KMS-11 (cell line): ENCODE data around the gene CYP2W1.

ENCODE experiments used
- H2AFZ ChIP-seq: fragments of 200-600 bp; sonication (generic); 2 replicates; pipeline ENCODE4 v1.6.1; 2016; ENCODE audit warnings: antibody characterized with exemption, mixed run types, low read depth
- H3K27ac ChIP-seq: fragments of 200-600 bp; sonication (generic); 2 replicates; pipeline ENCODE4 v1.6.1; 2016; ENCODE audit warnings: mild to moderate bottlenecking, mixed run types
- H3K27me3 ChIP-seq: fragments of 200-600 bp; sonication (generic); 2 replicates; pipeline ENCODE4 v1.6.1; 2017; ENCODE audit warnings: mild to moderate bottlenecking, low read depth, mixed run types, moderate library complexity; ENCODE audit not compliant: insufficient read depth
- H3K36me3 ChIP-seq: fragments of 200-600 bp; sonication (generic); 2 replicates; pipeline ENCODE4 v1.6.1; 2017; ENCODE audit warnings: mild to moderate bottlenecking, mixed run types; ENCODE audit not compliant: insufficient read depth
- H3K4me1 ChIP-seq: fragments of 200-600 bp; sonication (generic); 2 replicates; pipeline ENCODE4 v1.6.1; 2016; ENCODE audit warnings: mild to moderate bottlenecking, low read depth, mixed run types; ENCODE audit not compliant: poor library complexity, severe bottlenecking
- H3K4me2 ChIP-seq: fragments of 200-600 bp; sonication (generic); 2 replicates; pipeline ENCODE4 v1.7.0; 2016; ENCODE audit warnings: mild to moderate bottlenecking, mixed run types
- H3K4me3 ChIP-seq: fragments of 200-600 bp; sonication (generic); IDR thresholded peaks from 2 replicates; pipeline ENCODE4 v1.6.1; 2017; ENCODE audit warnings: low read depth, low read length, mixed read lengths; ENCODE audit not compliant: insufficient read depth
- H3K79me2 ChIP-seq: fragments of 200-600 bp; sonication (generic); 2 replicates; pipeline ENCODE4 v1.6.1; 2016; ENCODE audit warnings: low read depth, mixed run types; ENCODE audit not compliant: insufficient read depth
- H3K9ac ChIP-seq: fragments of 200-600 bp; sonication (generic); 2 replicates; pipeline ENCODE4 v1.6.1; 2016; ENCODE audit warnings: mild to moderate bottlenecking, mixed run types
- H4K20me1 ChIP-seq: fragments of 200-600 bp; sonication (generic); 2 replicates; pipeline ENCODE4 v1.6.1; 2016; ENCODE audit warnings: mild to moderate bottlenecking, mixed run types; ENCODE audit not compliant: insufficient read depth
- CTCF ChIP-seq: fragments of 200-600 bp; sonication (generic); conservative IDR thresholded peaks from 2 replicates; pipeline ENCODE4 v1.6.1; 2017; ENCODE audit warnings: low read depth, mild to moderate bottlenecking, antibody characterized with exemption, low read length, moderate library complexity, mixed read lengths

CYP2W1 gene

GRCh38 chr7:963236-964078, 19.5 kb upstream of the CYP2W1 start:
- TF ChIP-seq CTCF, result no peak
- H3K27ac ChIP-seq, result no peak overlapping the region
- H2AFZ ChIP-seq, result no peak overlapping the region
- H3K4me3 ChIP-seq, result no peak overlapping the region
- H3K36me3 ChIP-seq, result no peaks in the 10 kb centered on the region; the same call in 1 of the 2 replicates
- H3K4me1 ChIP-seq, result peaks cover 4% of the 10 kb centered on the region
- H3K79me2 ChIP-seq, result no peaks in the 10 kb centered on the region
- H3K27me3 ChIP-seq, result peaks cover 16% of the 10 kb centered on the region; the same call in 1 of the 2 replicates
- H4K20me1 ChIP-seq, result no peaks in the 10 kb centered on the region
- no peak overlapping the region for H3K9ac ChIP-seq
- H3K4me2 ChIP-seq, result no peak overlapping the region

- H3K79me2 ChIP-seq, result no peaks in the 10 kb centered on the region
- no peak overlapping the region for H2AFZ ChIP-seq
- no peak overlapping the region for H3K4me3 ChIP-seq
- H3K4me1 ChIP-seq, result peaks cover 4% of the 10 kb centered on the region
- peaks cover 6% of the 10 kb centered on the region; the same call in 1 of the 2 replicates for H3K36me3 ChIP-seq
- H3K27me3 ChIP-seq, result peaks cover 6% of the 10 kb centered on the region; the same call in 1 of the 2 replicates
- H4K20me1 ChIP-seq, result no peaks in the 10 kb centered on the region
- TF ChIP-seq CTCF, result no peak
- no peak overlapping the region for H3K27ac ChIP-seq
- no peak overlapping the region for H3K9ac ChIP-seq
- no peak overlapping the region for H3K4me2 ChIP-seq
Observed at GRCh38 chr7:964401-965231, 18.4 kb upstream of the CYP2W1 start.

- Histone ChIP-seq H3K4me1 (peaks cover 11% of the 10 kb centered on the region), H4K20me1 (no peaks in the 10 kb centered on the region), H3K27ac (no peak overlapping the region), H3K9ac (no peak overlapping the region), H3K4me2 (no peak overlapping the region), H3K4me3 (no peak overlapping the region), H3K79me2 (peaks cover 15% of the 10 kb centered on the region), H2AFZ (no peak overlapping the region), H3K27me3 (no peaks in the 10 kb centered on the region), H3K36me3 (peaks cover 6% of the 10 kb centered on the region; the same call in 1 of the 2 replicates)
- no peak for TF ChIP-seq CTCF
Observed at GRCh38 chr7:966291-967069, 16.5 kb upstream of the CYP2W1 start.

GRCh38 chr7:967361-968082, 15.5 kb upstream of the CYP2W1 start:
- peaks cover 6% of the 10 kb centered on the region; the same call in 1 of the 2 replicates for H3K36me3 ChIP-seq

More at GRCh38 chr7:967361-968082, 15.5 kb upstream of the CYP2W1 start:
- H3K4me2 ChIP-seq, result no peak overlapping the region
- peaks cover 25% of the 10 kb centered on the region for H3K79me2 ChIP-seq
- H3K27me3 ChIP-seq, result no peaks in the 10 kb centered on the region
- H3K9ac ChIP-seq, result no peak overlapping the region
- TF ChIP-seq CTCF, result no peak
- peaks cover 22% of the 10 kb centered on the region for H3K4me1 ChIP-seq
- H2AFZ ChIP-seq, result no peak overlapping the region
- no peaks in the 10 kb centered on the region for H4K20me1 ChIP-seq
- no peak overlapping the region for H3K27ac ChIP-seq
- H3K4me3 ChIP-seq, result no peak overlapping the region
